Endothelial cell (in vitro differentiated cells): ENCODE measurements around the gene LIG3. TPM values are rescaled to one million over a fixed set of nuclear protein-coding genes. Genes with fewer than 3 reads are reported as not detected.

Experiments
- DNase-seq: peaks from one replicate; pipeline ENCODE4 v3.0.0; 2021; ENCODE audit warnings: low spot score
- H3K27ac Mint-ChIP-seq: one replicate; pipeline ENCODE4 v1.8.0; 2021; ENCODE audit warnings: mixed read lengths, inconsistent platforms; ENCODE audit not compliant: unreplicated experiment
- H3K27me3 Mint-ChIP-seq: one replicate; pipeline ENCODE4 v1.8.0; 2021; ENCODE audit warnings: mild to moderate bottlenecking, moderate library complexity, mixed read lengths, inconsistent platforms; ENCODE audit not compliant: unreplicated experiment
- H3K36me3 Mint-ChIP-seq: one replicate; pipeline ENCODE4 v1.8.0; 2021; ENCODE audit warnings: mild to moderate bottlenecking, low read depth, mixed read lengths, inconsistent platforms; ENCODE audit not compliant: unreplicated experiment
- H3K4me1 Mint-ChIP-seq: one replicate; pipeline ENCODE4 v1.8.0; 2021; ENCODE audit warnings: mild to moderate bottlenecking, mixed read lengths, inconsistent platforms; ENCODE audit not compliant: unreplicated experiment
- H3K4me3 Mint-ChIP-seq: one replicate; pipeline ENCODE4 v1.8.0; 2021; ENCODE audit warnings: mild to moderate bottlenecking, mixed read lengths, inconsistent platforms; ENCODE audit not compliant: unreplicated experiment
- H3K9me3 Mint-ChIP-seq: one replicate; pipeline ENCODE4 v1.8.0; 2021; ENCODE audit warnings: mixed read lengths, inconsistent platforms; ENCODE audit not compliant: unreplicated experiment
- CTCF ChIP-seq: fragments of 200-600 bp; sonication (generic); IDR thresholded peaks from one replicate; pipeline ENCODE4 v1.5.0; 2021; ENCODE audit warnings: antibody characterized with exemption; ENCODE audit not compliant: unreplicated experiment
- total RNA-seq: library from RNA; stranded (reverse); fragmentation: NEBNext Ultra II Directional; extraction: Animal tissue kit (Norgen Biotek cat#: 25700); gene quantifications from one replicate; pipeline ENCODE4 v1.2.1, GENCODE V29; 2021; ENCODE audit not compliant: unreplicated experiment

The LIG3 gene
- total RNA-seq, 1 donor from 2014 or later, result 42.1 TPM

DNA sequence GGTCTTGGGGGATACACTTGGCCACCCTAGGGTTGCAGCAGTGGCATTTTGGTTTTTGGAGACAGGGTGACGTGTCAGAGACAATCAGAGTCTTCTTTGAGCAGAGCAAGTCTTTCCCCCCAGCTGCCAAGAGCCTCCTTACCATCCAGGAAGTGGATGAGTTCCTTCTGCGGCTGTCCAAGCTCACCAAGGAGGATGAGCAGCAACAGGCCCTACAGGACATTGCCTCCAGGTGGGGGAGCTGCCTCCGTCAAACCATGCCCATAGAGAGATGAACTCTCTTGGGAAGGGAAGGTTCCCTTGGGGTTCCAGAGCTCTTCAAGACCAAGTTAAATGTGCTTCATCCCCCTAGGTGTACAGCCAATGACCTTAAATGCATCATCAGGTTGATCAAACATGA lies 11.3 kb downstream of the LIG3 start:
- no peaks in the 10 kb centered on the region for H3K9me3 Mint-ChIP-seq
- peaks cover 17% of the 10 kb centered on the region for H3K4me1 Mint-ChIP-seq
- no peak for DNase-seq
- peaks cover 3% of the 10 kb centered on the region for H3K27me3 Mint-ChIP-seq
- no peak overlapping the region for H3K27ac Mint-ChIP-seq
- TF ChIP-seq CTCF, result no peak
- H3K36me3 Mint-ChIP-seq, result peaks cover 45% of the 10 kb centered on the region
- no peak overlapping the region for H3K4me3 Mint-ChIP-seq

- Mint-ChIP-seq H3K36me3 (peaks cover 38% of the 10 kb centered on the region), H3K27me3 (peaks cover 3% of the 10 kb centered on the region), H3K4me3 (no peak overlapping the region), H3K27ac (no peak overlapping the region), H3K9me3 (no peaks in the 10 kb centered on the region), H3K4me1 (peaks cover 16% of the 10 kb centered on the region)
- DNase-seq, result no peak
- no peak for TF ChIP-seq CTCF
Measured at GRCh38 chr17:34993031-34993430, 12.7 kb downstream of the LIG3 start.

DNA sequence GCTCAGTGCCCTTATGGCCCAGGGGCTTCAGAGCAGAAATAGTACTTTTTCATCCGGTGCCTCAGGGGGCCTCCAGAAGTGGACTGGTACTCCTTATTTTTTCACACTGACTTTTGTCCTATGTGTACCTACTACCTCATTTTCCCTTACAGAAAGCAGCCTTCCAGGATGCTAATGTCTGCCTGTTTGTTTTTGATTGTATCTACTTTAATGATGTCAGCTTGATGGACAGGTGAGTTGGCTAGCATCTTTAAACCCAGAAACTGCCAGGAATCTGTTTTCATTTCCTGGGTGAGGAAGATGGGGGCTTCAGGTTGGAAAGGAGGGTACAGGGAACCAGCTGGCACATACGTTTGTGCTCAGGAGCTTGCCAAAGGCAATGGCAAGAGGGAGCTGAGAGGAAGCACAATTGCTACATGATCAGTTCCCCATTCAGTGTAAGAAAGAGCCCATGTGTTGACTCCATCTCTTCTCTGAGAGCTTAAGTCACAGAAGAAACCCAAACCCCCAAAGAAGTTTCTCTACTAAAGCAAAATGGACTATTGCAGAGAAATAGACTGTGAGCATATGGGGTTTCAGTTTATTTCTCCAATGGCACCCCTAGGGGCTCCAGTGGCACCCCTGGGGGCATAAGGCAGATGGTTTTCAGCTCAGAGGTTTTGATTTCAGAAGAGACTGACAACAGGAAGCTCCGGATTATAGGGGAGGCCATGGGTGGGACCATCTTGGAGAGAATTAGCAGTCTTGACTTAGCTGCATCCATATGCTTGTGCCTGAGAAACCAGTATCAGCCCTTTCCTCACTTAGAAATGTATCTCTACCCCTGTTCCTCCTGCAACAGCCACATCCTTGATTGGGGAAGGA lies 16.3 kb downstream of the LIG3 start:
- Mint-ChIP-seq H3K27me3 (peaks cover 1% of the 10 kb centered on the region), H3K9me3 (no peaks in the 10 kb centered on the region), H3K4me3 (no peak overlapping the region), H3K36me3 (peaks cover 37% of the 10 kb centered on the region), H3K27ac (no peak overlapping the region), H3K4me1 (no peaks in the 10 kb centered on the region)
- TF ChIP-seq CTCF, result no peak
- no peak for DNase-seq

DNA sequence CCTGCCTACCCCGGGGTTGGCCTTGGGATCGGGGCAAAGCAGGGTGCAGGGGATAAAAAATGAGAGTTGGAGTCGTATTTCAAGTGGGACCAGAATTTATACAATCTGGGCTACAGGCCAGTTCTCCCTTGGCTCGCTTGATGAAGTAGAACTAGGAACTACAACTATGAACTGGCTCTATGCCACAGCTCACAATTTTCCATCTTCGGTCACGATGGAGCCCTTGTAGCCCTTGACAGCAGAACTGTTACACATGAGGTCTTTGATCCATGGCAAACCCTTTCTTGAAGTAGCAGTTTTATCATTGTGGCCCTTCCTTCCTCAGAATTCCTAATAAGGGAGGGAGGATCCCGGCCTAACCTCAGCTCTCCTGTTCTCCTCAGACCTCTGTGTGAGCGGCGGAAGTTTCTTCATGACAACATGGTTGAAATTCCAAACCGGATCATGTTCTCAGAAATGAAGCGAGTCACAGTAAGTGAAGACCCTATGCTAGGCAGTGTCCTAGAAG lies 17.1 kb downstream of the LIG3 start:
- Mint-ChIP-seq H3K27ac (no peak overlapping the region), H3K27me3 (peaks cover 1% of the 10 kb centered on the region), H3K36me3 (peaks cover 36% of the 10 kb centered on the region), H3K9me3 (no peaks in the 10 kb centered on the region), H3K4me3 (no peak overlapping the region), H3K4me1 (no peaks in the 10 kb centered on the region)
- no peak for TF ChIP-seq CTCF
- no peak for DNase-seq

- peak; percentile 79 for DNase-seq
- H3K4me3 Mint-ChIP-seq, result no peak overlapping the region
- peaks cover 1% of the 10 kb centered on the region for H3K27me3 Mint-ChIP-seq
- H3K36me3 Mint-ChIP-seq, result peaks cover 32% of the 10 kb centered on the region
- TF ChIP-seq CTCF, result peak; percentile 29
- H3K27ac Mint-ChIP-seq, result no peak overlapping the region
- H3K4me1 Mint-ChIP-seq, result no peaks in the 10 kb centered on the region
- no peaks in the 10 kb centered on the region for H3K9me3 Mint-ChIP-seq
Measured at GRCh38 chr17:34998205-34998604, 17.9 kb downstream of the LIG3 start.
